Transverse colon (tissue), 4 donors: ENCODE measurements around the gene GDPD5.

ENCODE experiments used
- EP300 ChIP-seq: sonication (generic); formaldehyde crosslinking; IDR thresholded peaks from one replicate; pipeline ENCODE4 v1.6.1; 2017; ENCODE audit warnings: antibody characterized with exemption, low read depth
- POLR2A ChIP-seq: fragments of 450-650 bp; IDR thresholded peaks from one replicate; pipeline ENCODE4 v1.6.1; 2016; ENCODE audit warnings: antibody characterized with exemption, mild to moderate bottlenecking, moderate library complexity
- POLR2AphosphoS5 ChIP-seq, 3 donors: sonication (generic); formaldehyde crosslinking; IDR thresholded peaks; one replicate each; pipeline ENCODE4 v1.6.1; 2016; ENCODE audit warnings: antibody characterized with exemption in 3 of 3
- TF ChIP-seq, protein P1 (sequence below), 5 experiments: fragments of 200-600 bp in 3 of 5; fragments of 450-650 bp in 2 of 5; sonication (generic) in 3 of 5; IDR thresholded peaks; 1 replicate in 2 of 5; 2 replicates in 3 of 5; pipeline ENCODE4 v1.5.1; 2016 to 2017; ENCODE audit warnings: antibody characterized with exemption in 5 of 5, inconsistent platforms in 3 of 5, mild to moderate bottlenecking in 2 of 5, moderate library complexity in 1 of 5

DNA sequence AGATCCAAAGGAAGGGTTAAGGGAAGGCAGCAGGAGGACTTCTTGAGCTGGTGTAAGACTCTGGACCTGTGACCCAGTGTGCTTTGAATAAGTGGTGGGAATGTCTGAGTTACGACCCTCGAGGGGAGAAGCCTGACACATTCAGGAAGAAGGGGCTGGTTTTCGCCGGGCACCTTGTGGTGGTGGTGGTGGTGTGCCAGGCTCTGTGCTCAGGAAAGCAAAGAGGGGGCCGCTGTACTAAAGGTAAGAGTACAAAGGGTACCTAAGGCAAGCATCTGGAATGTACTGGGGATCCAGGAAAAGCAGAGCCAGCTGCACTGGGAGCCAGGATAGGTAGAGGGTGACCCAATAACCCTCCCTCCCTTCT, 99.0 kb downstream of the GDPD5 start:
- TF ChIP-seq POLR2AphosphoS5 (IDR thresholded peaks at IDR 0.05) (no peak), POLR2A (no peak), EP300 (no peak)
- TF ChIP-seq, protein P1, sequence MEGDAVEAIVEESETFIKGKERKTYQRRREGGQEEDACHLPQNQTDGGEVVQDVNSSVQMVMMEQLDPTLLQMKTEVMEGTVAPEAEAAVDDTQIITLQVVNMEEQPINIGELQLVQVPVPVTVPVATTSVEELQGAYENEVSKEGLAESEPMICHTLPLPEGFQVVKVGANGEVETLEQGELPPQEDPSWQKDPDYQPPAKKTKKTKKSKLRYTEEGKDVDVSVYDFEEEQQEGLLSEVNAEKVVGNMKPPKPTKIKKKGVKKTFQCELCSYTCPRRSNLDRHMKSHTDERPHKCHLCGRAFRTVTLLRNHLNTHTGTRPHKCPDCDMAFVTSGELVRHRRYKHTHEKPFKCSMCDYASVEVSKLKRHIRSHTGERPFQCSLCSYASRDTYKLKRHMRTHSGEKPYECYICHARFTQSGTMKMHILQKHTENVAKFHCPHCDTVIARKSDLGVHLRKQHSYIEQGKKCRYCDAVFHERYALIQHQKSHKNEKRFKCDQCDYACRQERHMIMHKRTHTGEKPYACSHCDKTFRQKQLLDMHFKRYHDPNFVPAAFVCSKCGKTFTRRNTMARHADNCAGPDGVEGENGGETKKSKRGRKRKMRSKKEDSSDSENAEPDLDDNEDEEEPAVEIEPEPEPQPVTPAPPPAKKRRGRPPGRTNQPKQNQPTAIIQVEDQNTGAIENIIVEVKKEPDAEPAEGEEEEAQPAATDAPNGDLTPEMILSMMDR (IDR thresholded peaks at IDR 0.05), result no peak
